ENCODE data around the gene PPIA.

PPIA gene

DNA sequence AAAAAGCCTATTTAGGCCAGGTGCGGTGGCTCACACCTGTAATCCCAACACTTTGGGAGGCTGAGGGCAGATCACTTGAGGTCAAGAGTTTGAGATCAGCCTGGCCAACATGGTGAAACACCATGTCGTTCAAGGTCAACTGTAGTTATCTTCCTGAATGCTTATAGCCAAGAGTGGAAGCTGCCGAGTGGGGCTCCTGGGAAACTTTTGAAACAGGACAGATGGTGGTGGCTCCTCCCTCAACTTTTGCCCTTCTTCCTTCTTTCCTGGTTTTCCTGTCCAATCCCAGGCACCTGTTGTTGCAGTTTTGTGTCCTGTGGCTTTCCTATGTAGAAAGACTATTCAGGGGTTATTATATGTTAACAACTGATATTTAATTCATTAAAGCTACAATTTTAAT is 8.7 kb upstream of the PPIA start:
- Histone ChIP-seq H3K27me3 (no peaks in the 10 kb centered on the region), H3K9me3 (no peaks in the 10 kb centered on the region), H3K4me1 (ENCODE audit: control insufficient read depth in 1 of 2, insufficient read depth in 1 of 2, low read depth in 1 of 2, low read length in 1 of 2) (no peaks in the 10 kb centered on the region), H3K36me3 (no peaks in the 10 kb centered on the region), H3K4me3 (ENCODE audit: low read depth in 1 of 2, low read length in 1 of 2) (no peak overlapping the region), H3K27ac (no peak overlapping the region)
- TF ChIP-seq, protein P1, sequence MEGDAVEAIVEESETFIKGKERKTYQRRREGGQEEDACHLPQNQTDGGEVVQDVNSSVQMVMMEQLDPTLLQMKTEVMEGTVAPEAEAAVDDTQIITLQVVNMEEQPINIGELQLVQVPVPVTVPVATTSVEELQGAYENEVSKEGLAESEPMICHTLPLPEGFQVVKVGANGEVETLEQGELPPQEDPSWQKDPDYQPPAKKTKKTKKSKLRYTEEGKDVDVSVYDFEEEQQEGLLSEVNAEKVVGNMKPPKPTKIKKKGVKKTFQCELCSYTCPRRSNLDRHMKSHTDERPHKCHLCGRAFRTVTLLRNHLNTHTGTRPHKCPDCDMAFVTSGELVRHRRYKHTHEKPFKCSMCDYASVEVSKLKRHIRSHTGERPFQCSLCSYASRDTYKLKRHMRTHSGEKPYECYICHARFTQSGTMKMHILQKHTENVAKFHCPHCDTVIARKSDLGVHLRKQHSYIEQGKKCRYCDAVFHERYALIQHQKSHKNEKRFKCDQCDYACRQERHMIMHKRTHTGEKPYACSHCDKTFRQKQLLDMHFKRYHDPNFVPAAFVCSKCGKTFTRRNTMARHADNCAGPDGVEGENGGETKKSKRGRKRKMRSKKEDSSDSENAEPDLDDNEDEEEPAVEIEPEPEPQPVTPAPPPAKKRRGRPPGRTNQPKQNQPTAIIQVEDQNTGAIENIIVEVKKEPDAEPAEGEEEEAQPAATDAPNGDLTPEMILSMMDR (IDR thresholded peaks at IDR 0.05): no peak

DNA sequence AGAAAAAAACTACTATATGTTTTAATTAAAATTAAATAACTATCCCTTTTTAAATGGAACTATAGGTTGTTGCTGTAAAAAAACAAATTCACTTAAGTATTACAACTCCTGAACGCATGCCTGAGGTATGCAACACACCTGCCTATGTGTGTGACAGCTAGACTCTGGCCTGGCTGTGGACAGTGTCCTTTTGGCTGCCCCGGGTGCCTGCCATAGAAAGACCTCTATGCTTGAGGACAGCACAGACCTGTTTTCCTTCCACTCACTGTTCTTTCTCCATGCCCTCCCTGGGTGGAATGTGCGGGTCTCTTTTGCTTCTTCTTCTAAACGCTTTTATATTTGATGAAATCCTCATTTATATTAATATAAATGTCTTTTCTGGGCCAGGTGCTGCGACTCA is 6.5 kb upstream of the PPIA start:
- H3K27me3 ChIP-seq: no peaks in the 10 kb centered on the region
- no peak overlapping the region for H3K4me3 ChIP-seq (ENCODE audit: low read depth in 1 of 2, low read length in 1 of 2)
- H3K27ac ChIP-seq: no peak overlapping the region
- no peaks in the 10 kb centered on the region for H3K9me3 ChIP-seq
- TF ChIP-seq, protein P1 (IDR thresholded peaks at IDR 0.05): no peak
- H3K36me3 ChIP-seq: no peaks in the 10 kb centered on the region
- no peaks in the 10 kb centered on the region for H3K4me1 ChIP-seq (ENCODE audit: control insufficient read depth in 1 of 2, insufficient read depth in 1 of 2, low read depth in 1 of 2, low read length in 1 of 2)

DNA sequence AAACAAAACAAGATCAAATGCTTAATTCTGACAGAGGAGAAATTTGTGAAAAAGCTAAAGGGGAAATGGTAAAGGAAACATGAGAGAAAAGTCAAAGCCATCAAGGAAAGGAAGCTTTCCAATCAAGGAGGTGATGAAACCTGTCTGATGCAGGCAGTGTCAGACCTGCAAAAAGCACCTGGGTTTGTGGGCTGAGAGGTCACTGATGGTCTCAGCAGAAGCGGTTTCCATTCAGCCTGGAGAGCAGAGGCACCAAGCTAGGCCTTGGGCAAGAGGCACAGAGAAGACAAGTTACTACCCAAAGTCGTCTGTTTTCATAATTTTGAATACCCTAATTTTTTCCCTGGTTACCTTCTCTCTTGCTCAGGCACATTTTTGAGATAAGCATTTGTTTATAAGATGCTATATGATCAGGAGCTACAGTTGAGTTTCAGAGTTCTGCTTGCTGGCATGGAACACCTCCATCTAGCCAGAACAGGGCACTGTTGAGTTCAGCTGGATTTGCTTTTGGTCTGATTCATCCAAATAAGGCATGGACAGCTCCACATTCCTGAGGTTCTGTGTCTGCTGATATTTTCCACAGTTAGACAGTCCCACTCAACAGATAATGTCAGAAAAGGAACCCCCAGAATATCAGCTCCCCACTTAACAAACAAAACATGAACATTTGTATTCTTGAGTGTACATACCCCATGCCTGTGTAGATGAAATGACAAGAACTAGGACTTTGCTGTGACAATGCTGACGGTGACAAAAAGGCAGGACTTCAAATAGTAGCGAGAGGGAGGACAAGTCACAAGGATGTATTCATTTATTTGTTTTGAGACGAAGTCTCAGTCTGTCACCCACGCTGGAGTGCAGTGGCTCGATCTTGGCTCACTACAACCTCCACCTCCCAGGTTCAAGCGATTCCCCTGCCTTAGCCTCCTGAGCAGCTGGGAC is 4.9 kb upstream of the PPIA start:
- H3K4me3 ChIP-seq (ENCODE audit: low read depth in 1 of 2, low read length in 1 of 2): no peak overlapping the region
- H3K4me1 ChIP-seq (ENCODE audit: control insufficient read depth in 1 of 2, insufficient read depth in 1 of 2, low read depth in 1 of 2, low read length in 1 of 2): peaks cover 5 to 7% of the 10 kb centered on the region in 2 experiments
- H3K9me3 ChIP-seq: no peaks in the 10 kb centered on the region
- H3K27me3 ChIP-seq: no peaks in the 10 kb centered on the region
- TF ChIP-seq, protein P1 (IDR thresholded peaks at IDR 0.05): no peak
- H3K36me3 ChIP-seq: no peaks in the 10 kb centered on the region
- H3K27ac ChIP-seq: no peak overlapping the region

DNA sequence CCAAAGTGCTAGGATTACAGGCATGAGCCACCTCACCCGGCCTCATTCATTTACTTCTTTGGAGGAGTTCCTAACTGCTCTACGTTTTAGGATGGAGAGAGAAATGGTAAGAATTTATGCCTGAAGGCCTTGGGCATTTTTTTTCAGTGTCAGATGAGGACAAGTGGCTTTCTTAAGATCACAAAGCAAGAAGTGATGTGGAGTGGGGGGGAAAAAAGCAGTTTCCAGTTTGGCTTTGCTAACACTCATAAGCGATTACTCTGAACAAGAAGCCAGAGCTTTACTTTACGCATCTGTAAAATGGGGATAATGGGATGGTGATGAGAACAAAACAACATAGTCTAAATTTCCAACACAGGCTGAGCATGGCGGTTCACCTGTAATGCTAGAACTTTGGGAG is 2.6 kb upstream of the PPIA start:
- H3K27me3 ChIP-seq: no peaks in the 10 kb centered on the region
- no peak overlapping the region for H3K4me3 ChIP-seq (ENCODE audit: low read depth in 1 of 2, low read length in 1 of 2)
- no peak overlapping the region for H3K27ac ChIP-seq
- H3K4me1 ChIP-seq (ENCODE audit: control insufficient read depth in 1 of 2, insufficient read depth in 1 of 2, low read depth in 1 of 2, low read length in 1 of 2): peaks cover 20 to 22% of the 10 kb centered on the region in 2 experiments
- no peaks in the 10 kb centered on the region for H3K9me3 ChIP-seq
- TF ChIP-seq, protein P1 (IDR thresholded peaks at IDR 0.05): no peak
- no peaks in the 10 kb centered on the region for H3K36me3 ChIP-seq

DNA sequence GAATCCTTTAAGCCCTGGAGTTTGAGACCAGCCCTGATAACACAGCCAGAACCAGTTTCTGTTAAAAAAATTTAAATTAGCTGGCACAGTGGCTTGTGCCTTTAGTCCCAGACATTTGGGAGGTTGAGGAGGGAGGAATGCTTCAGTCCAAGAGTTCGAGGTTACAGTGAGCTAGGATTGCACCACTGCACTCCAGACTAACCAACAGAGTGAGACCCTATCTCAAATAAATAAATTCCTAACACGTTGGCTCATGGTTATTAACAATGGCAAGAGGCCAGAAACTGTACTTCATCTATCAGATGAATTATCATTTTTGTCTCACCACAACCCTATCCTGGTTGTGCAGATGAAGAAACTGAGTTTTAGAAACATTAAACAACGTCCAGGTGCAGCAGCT is 2.1 kb upstream of the PPIA start:
- H3K4me1 ChIP-seq (ENCODE audit: control insufficient read depth in 1 of 2, insufficient read depth in 1 of 2, low read depth in 1 of 2, low read length in 1 of 2): peaks cover 21 to 25% of the 10 kb centered on the region in 2 experiments
- H3K36me3 ChIP-seq: no peaks in the 10 kb centered on the region
- TF ChIP-seq, protein P1 (IDR thresholded peaks at IDR 0.05): no peak
- no peaks in the 10 kb centered on the region for H3K27me3 ChIP-seq
- no peak overlapping the region for H3K4me3 ChIP-seq (ENCODE audit: low read depth in 1 of 2, low read length in 1 of 2)
- H3K9me3 ChIP-seq: no peaks in the 10 kb centered on the region
- no peak overlapping the region for H3K27ac ChIP-seq
